Activated naive CD8-positive, alpha-beta T cell (primary cell): Measurements from ENCODE around the gene DUSP22.
"Not testable (repeated sequence)": the region's sequence is repeated elsewhere in the genome, so short reads cannot be mapped to it uniquely, and the experiment has no call there.

Experiments used
- H3K27ac Mint-ChIP-seq: one replicate; pipeline ENCODE4 v1.8.0; 2021; ENCODE audit warnings: mixed read lengths
- H3K27me3 Mint-ChIP-seq: one replicate; pipeline ENCODE4 v1.8.0; 2021; ENCODE audit warnings: mixed read lengths
- H3K36me3 Mint-ChIP-seq: one replicate; pipeline ENCODE4 v1.8.0; 2021; ENCODE audit warnings: mixed read lengths
- H3K4me1 Mint-ChIP-seq: one replicate; pipeline ENCODE4 v1.8.0; 2021; ENCODE audit warnings: low read depth, mixed read lengths
- H3K4me3 Mint-ChIP-seq: one replicate; pipeline ENCODE4 v1.8.0; 2021; ENCODE audit warnings: mild to moderate bottlenecking, mixed read lengths
- H3K9me3 Mint-ChIP-seq: one replicate; pipeline ENCODE4 v1.8.0; 2021; ENCODE audit warnings: low read depth, mixed read lengths

DUSP22 gene

GRCh38 chr6:318243-318890 is 26.1 kb downstream of the DUSP22 start:
- Mint-ChIP-seq H3K4me3 (no peak overlapping the region), H3K4me1 (peaks cover 29% of the 10 kb centered on the region), H3K9me3 (no peaks in the 10 kb centered on the region), H3K27ac (no peak overlapping the region), H3K36me3 (peaks cover 11% of the 10 kb centered on the region), H3K27me3 (no peaks in the 10 kb centered on the region)

- H3K27ac Mint-ChIP-seq = no peak overlapping the region
- peaks cover 11% of the 10 kb centered on the region for H3K36me3 Mint-ChIP-seq
- no peak overlapping the region for H3K4me3 Mint-ChIP-seq
- no peaks in the 10 kb centered on the region for H3K9me3 Mint-ChIP-seq
- no peaks in the 10 kb centered on the region for H3K27me3 Mint-ChIP-seq
- H3K4me1 Mint-ChIP-seq = peaks cover 30% of the 10 kb centered on the region
Measured at GRCh38 chr6:319177-320131, 27.2 kb downstream of the DUSP22 start.

- Mint-ChIP-seq H3K36me3 (peaks cover 10% of the 10 kb centered on the region), H3K9me3 (no peaks in the 10 kb centered on the region), H3K4me1 (peaks cover 24% of the 10 kb centered on the region), H3K27ac (no peak overlapping the region), H3K4me3 (no peak overlapping the region), H3K27me3 (no peaks in the 10 kb centered on the region)
Measured at GRCh38 chr6:320351-321157, 28.3 kb downstream of the DUSP22 start.

GRCh38 chr6:321158-321438 is 28.8 kb downstream of the DUSP22 start:
- H3K36me3 Mint-ChIP-seq = peaks cover 8% of the 10 kb centered on the region
- H3K4me3 Mint-ChIP-seq = no peak overlapping the region
- peaks cover 23% of the 10 kb centered on the region for H3K4me1 Mint-ChIP-seq
- no peaks in the 10 kb centered on the region for H3K9me3 Mint-ChIP-seq
- no peaks in the 10 kb centered on the region for H3K27me3 Mint-ChIP-seq
- no peak overlapping the region for H3K27ac Mint-ChIP-seq

GRCh38 chr6:321536-322258 is 29.4 kb downstream of the DUSP22 start:
- Mint-ChIP-seq H3K4me1 (peaks cover 22% of the 10 kb centered on the region), H3K9me3 (no peaks in the 10 kb centered on the region), H3K36me3 (peaks cover 8% of the 10 kb centered on the region), H3K4me3 (no peak overlapping the region), H3K27me3 (no peaks in the 10 kb centered on the region), H3K27ac (no peak overlapping the region)

- H3K9me3 Mint-ChIP-seq = no peaks in the 10 kb centered on the region
- peaks cover 15% of the 10 kb centered on the region for H3K4me1 Mint-ChIP-seq
- no peak overlapping the region for H3K4me3 Mint-ChIP-seq
- H3K27me3 Mint-ChIP-seq = no peaks in the 10 kb centered on the region
- H3K36me3 Mint-ChIP-seq = peaks cover 8% of the 10 kb centered on the region
- no peak overlapping the region for H3K27ac Mint-ChIP-seq
Measured at GRCh38 chr6:322259-322930, 30.1 kb downstream of the DUSP22 start.

GRCh38 chr6:322940-323729 is 30.8 kb downstream of the DUSP22 start:
- peaks cover 15% of the 10 kb centered on the region for H3K4me1 Mint-ChIP-seq
- no peak overlapping the region for H3K27ac Mint-ChIP-seq
- H3K4me3 Mint-ChIP-seq = no peak overlapping the region
- H3K9me3 Mint-ChIP-seq = no peaks in the 10 kb centered on the region
- no peaks in the 10 kb centered on the region for H3K27me3 Mint-ChIP-seq
- H3K36me3 Mint-ChIP-seq = peaks cover 8% of the 10 kb centered on the region

- Mint-ChIP-seq H3K27me3 (no peaks in the 10 kb centered on the region), H3K36me3 (peaks cover 6% of the 10 kb centered on the region), H3K4me1 (peaks cover 13% of the 10 kb centered on the region), H3K4me3 (no peak overlapping the region), H3K27ac (no peak overlapping the region), H3K9me3 (no peaks in the 10 kb centered on the region)
Measured at GRCh38 chr6:323730-324088, 31.4 kb downstream of the DUSP22 start.

- peaks cover 4% of the 10 kb centered on the region for H3K36me3 Mint-ChIP-seq
- H3K4me3 Mint-ChIP-seq = no peak overlapping the region
- no peaks in the 10 kb centered on the region for H3K9me3 Mint-ChIP-seq
- no peak overlapping the region for H3K27ac Mint-ChIP-seq
- no peaks in the 10 kb centered on the region for H3K27me3 Mint-ChIP-seq
- H3K4me1 Mint-ChIP-seq = peaks cover 10% of the 10 kb centered on the region
Measured at GRCh38 chr6:324116-324728, 31.9 kb downstream of the DUSP22 start.

- H3K4me1 Mint-ChIP-seq = peaks cover 5% of the 10 kb centered on the region
- H3K27me3 Mint-ChIP-seq = no peaks in the 10 kb centered on the region
- no peak overlapping the region for H3K4me3 Mint-ChIP-seq
- no peaks in the 10 kb centered on the region for H3K9me3 Mint-ChIP-seq
- no peaks in the 10 kb centered on the region for H3K36me3 Mint-ChIP-seq
- no peak overlapping the region for H3K27ac Mint-ChIP-seq
Measured at GRCh38 chr6:324729-325125, 32.4 kb downstream of the DUSP22 start.

GRCh38 chr6:325161-325860 is 33.0 kb downstream of the DUSP22 start:
- H3K4me1 Mint-ChIP-seq, H3K27ac Mint-ChIP-seq, H3K4me3 Mint-ChIP-seq, H3K36me3 Mint-ChIP-seq, H3K9me3 Mint-ChIP-seq, H3K27me3 Mint-ChIP-seq: not testable (repeated sequence)

GRCh38 chr6:326066-326465 is 33.8 kb downstream of the DUSP22 start:
- H3K36me3 Mint-ChIP-seq, H3K27ac Mint-ChIP-seq: not testable (repeated sequence)

More at GRCh38 chr6:326066-326465, 33.8 kb downstream of the DUSP22 start:
- not testable (repeated sequence) for H3K27me3 Mint-ChIP-seq, H3K4me3 Mint-ChIP-seq, H3K4me1 Mint-ChIP-seq, H3K9me3 Mint-ChIP-seq
